ENCODE measurements around the gene ZBTB20. TPM values are rescaled to one million over a fixed set of nuclear protein-coding genes. Genes with fewer than 3 reads are reported as not detected.

Gene ZBTB20
- total RNA-seq, 1 donor from 2014 or later, result 19.1 TPM

DNA sequence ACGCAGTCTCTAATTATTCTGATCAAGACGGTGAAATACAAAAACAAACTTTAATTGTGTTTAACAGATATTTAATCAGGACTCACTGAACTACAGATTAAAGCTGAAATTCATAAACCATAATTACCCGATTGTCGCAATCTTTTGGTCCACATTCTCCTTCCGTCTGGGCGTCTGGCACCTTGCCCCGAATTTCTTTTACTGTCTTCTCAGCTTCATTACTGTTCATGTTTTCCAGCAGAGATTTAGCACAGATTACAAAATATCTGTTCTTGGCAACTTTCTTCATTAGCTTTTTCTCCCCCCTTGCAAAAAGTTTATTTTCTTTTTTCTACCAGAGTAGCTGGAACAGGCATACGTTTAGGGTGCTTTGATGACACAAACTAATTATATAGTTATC lies 581.9 kb downstream of the ZBTB20 start:
- TF ChIP-seq, protein P1, sequence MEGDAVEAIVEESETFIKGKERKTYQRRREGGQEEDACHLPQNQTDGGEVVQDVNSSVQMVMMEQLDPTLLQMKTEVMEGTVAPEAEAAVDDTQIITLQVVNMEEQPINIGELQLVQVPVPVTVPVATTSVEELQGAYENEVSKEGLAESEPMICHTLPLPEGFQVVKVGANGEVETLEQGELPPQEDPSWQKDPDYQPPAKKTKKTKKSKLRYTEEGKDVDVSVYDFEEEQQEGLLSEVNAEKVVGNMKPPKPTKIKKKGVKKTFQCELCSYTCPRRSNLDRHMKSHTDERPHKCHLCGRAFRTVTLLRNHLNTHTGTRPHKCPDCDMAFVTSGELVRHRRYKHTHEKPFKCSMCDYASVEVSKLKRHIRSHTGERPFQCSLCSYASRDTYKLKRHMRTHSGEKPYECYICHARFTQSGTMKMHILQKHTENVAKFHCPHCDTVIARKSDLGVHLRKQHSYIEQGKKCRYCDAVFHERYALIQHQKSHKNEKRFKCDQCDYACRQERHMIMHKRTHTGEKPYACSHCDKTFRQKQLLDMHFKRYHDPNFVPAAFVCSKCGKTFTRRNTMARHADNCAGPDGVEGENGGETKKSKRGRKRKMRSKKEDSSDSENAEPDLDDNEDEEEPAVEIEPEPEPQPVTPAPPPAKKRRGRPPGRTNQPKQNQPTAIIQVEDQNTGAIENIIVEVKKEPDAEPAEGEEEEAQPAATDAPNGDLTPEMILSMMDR (IDR thresholded peaks at IDR 0.05), result no peak
- no peaks in the 10 kb centered on the region for H3K27me3 Mint-ChIP-seq (ENCODE audit: unreplicated experiment)
- peaks cover 6% of the 10 kb centered on the region for H3K9me3 Mint-ChIP-seq (ENCODE audit: unreplicated experiment)
- peaks cover 5% of the 10 kb centered on the region for H3K36me3 Mint-ChIP-seq (ENCODE audit: unreplicated experiment)
- no peak overlapping the region for H3K4me3 Mint-ChIP-seq (ENCODE audit: unreplicated experiment)
- peaks cover 11% of the 10 kb centered on the region for H3K4me1 Mint-ChIP-seq (ENCODE audit: unreplicated experiment)
- DNase-seq (ENCODE audit: extremely low spot score, unreplicated experiment), result no peak
- no peak overlapping the region for H3K27ac Mint-ChIP-seq (ENCODE audit: unreplicated experiment)

DNA sequence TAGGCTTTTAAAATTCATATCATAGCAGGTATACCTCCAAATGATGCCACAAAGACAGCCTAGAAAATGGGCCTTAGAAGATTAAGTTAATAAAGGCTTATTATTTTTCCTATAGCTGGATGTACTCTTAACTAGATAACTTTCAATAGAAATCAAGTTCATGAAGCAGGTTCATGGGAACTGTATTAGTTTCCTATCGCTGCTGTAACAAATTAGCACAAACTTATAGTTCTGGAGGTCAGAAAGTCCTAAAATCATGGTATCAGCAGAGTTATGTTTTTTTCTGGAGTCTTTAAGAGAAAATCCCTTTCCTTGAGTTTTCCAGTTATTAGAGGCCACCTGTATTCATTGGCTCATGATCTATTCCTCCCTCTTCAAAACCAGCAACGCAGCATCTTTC lies 583.4 kb downstream of the ZBTB20 start:
- Mint-ChIP-seq H3K36me3 (ENCODE audit: unreplicated experiment) (peaks cover 7% of the 10 kb centered on the region), H3K9me3 (ENCODE audit: unreplicated experiment) (peaks cover 6% of the 10 kb centered on the region), H3K4me3 (ENCODE audit: unreplicated experiment) (no peak overlapping the region), H3K27ac (ENCODE audit: unreplicated experiment) (no peak overlapping the region), H3K27me3 (ENCODE audit: unreplicated experiment) (no peaks in the 10 kb centered on the region), H3K4me1 (ENCODE audit: unreplicated experiment) (peaks cover 7% of the 10 kb centered on the region)
- DNase-seq (ENCODE audit: extremely low spot score, unreplicated experiment), result no peak
- TF ChIP-seq, protein P1 (IDR thresholded peaks at IDR 0.05), result no peak

DNA sequence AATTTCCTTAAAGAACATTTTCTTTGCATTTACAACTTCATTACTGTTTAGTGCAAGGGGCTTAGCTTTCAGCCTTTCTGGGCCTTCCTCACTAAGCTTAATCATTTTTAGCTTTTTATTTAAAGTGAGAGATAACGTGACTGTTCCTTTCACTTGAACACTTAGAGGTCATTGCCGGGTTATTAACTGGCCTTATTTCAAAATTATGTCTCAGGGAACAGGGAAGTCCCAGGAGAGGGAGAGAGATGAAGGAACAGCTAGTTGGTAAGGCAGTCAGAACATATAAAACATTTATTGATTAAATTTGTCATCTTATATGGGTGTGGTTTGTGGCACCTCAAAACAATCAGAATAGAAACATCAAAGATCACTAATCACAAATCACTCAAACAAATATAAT lies 584.5 kb downstream of the ZBTB20 start:
- no peak for DNase-seq (ENCODE audit: extremely low spot score, unreplicated experiment)
- Mint-ChIP-seq H3K4me1 (ENCODE audit: unreplicated experiment) (no peaks in the 10 kb centered on the region), H3K36me3 (ENCODE audit: unreplicated experiment) (peaks cover 7% of the 10 kb centered on the region), H3K27me3 (ENCODE audit: unreplicated experiment) (no peaks in the 10 kb centered on the region), H3K9me3 (ENCODE audit: unreplicated experiment) (peaks cover 6% of the 10 kb centered on the region), H3K4me3 (ENCODE audit: unreplicated experiment) (no peak overlapping the region), H3K27ac (ENCODE audit: unreplicated experiment) (no peak overlapping the region)
- TF ChIP-seq, protein P1 (IDR thresholded peaks at IDR 0.05), result no peak

DNA sequence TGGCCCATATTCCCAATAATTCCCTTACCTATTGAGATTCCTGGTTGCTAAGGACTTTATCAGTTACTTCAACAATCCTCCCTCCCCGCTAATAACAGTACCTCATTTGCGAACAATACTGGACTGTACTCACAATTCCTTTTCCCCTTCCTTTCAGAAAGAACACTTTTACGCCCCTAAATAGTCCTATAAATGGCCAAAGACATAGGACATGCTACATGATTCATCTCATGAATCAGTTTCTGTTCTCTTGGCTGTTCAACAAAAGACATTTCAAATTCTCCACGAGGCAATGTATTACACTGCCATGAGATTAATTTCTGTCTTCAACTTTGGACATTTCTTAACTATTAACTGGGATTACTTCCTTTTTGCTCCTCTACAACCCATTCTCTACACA lies 588.8 kb downstream of the ZBTB20 start:
- Mint-ChIP-seq H3K9me3 (ENCODE audit: unreplicated experiment) (no peaks in the 10 kb centered on the region), H3K27ac (ENCODE audit: unreplicated experiment) (no peak overlapping the region), H3K36me3 (ENCODE audit: unreplicated experiment) (peaks cover 5% of the 10 kb centered on the region), H3K4me1 (ENCODE audit: unreplicated experiment) (peaks cover 10% of the 10 kb centered on the region), H3K4me3 (ENCODE audit: unreplicated experiment) (no peak overlapping the region), H3K27me3 (ENCODE audit: unreplicated experiment) (no peaks in the 10 kb centered on the region)
- TF ChIP-seq, protein P1 (IDR thresholded peaks at IDR 0.05), result no peak
- DNase-seq (ENCODE audit: extremely low spot score, unreplicated experiment), result no peak

DNA sequence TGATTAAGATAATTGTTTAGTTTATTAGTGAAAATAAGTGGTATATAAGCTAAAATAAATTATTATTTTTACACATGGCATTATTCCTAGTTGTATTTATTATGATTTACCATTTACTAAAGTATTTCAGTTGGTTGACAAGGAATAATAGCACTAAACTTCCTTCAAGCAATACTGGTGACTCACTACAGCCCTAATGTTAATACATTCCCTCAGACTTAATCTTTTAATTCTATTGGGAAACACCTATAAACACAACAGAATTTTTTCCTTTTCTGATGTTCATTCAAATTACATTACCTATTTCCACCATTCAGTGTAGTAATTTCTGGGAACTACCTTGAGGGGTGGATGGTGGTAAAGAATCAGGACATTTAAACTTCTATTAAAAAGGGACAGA lies 589.3 kb downstream of the ZBTB20 start:
- Mint-ChIP-seq H3K9me3 (ENCODE audit: unreplicated experiment) (no peaks in the 10 kb centered on the region), H3K36me3 (ENCODE audit: unreplicated experiment) (peaks cover 5% of the 10 kb centered on the region), H3K4me3 (ENCODE audit: unreplicated experiment) (no peak overlapping the region), H3K27ac (ENCODE audit: unreplicated experiment) (no peak overlapping the region), H3K4me1 (ENCODE audit: unreplicated experiment) (peaks cover 10% of the 10 kb centered on the region), H3K27me3 (ENCODE audit: unreplicated experiment) (no peaks in the 10 kb centered on the region)
- DNase-seq (ENCODE audit: extremely low spot score, unreplicated experiment), result no peak
- TF ChIP-seq, protein P1 (IDR thresholded peaks at IDR 0.05), result no peak
